ENCODE measurements around the gene CRYL1. TPM values are rescaled to one million over a fixed set of nuclear protein-coding genes. Genes with fewer than 3 reads are reported as not detected.

The CRYL1 gene
- total and polyA plus RNA-seq, 2 donors (not counting 1 experiment from before 2014, with no cell fraction given), result 6.5 to 15.1 TPM

DNA sequence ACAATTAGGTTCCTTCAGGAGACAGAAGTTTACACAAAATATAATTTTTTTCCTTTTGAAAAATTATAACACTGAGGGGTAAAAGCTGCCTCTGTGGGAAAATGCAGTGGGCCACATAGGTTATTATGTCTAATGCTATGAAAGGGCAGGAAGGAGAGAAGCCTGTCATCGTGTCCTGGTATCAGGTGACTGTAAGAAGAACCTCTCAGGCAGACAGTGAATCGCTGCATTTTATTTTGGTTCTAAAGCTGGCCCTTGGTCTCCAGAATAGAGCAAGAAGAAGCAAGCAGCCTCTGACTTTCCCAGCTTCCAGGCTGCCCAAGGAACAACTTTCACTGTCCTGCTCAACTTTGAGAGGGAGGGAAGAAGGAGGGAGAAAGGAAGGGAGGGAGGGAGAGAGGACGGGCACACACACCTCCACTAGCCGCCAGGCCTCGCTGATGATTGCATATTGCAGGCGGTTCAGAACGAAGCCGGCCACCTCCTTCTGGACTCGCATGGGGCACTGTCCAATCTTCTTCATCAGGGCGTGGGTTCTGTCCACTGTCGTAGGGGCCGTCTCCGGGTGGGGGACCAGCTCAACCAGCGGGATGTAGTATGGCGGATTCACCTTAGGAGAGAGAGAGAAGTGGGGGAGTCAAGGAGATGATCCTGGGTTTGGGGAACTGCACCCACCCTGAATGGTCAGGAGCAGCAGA is 93.8 kb downstream of the CRYL1 start:
- Mint-ChIP-seq H3K27ac (no peak overlapping the region), H3K4me1 (peaks cover 1% of the 10 kb centered on the region), H3K27me3 (no peaks in the 10 kb centered on the region), H3K4me3 (no peak overlapping the region), H3K9me3 (ENCODE audit: insufficient read depth) (peaks cover 4% of the 10 kb centered on the region)
- H3K9ac ChIP-seq (ENCODE audit: low read length), result no peak overlapping the region
- no peak overlapping the region for H2AFZ ChIP-seq (ENCODE audit: insufficient read depth, low read depth, low read length, poor library complexity, severe bottlenecking)
- no peak for DNase-seq
- ChIA-PET POLR2A (no interaction called here), CTCF (no interaction called here)
- no peaks in the 10 kb centered on the region for H3K27me3 ChIP-seq (replicated peaks in 1 of 4; ENCODE audit: control extremely low read depth in 1 of 4, control insufficient read depth in 3 of 4, insufficient read depth in 4 of 4, low read length in 3 of 4)
- H3K4me2 ChIP-seq (replicated peaks; ENCODE audit: low read depth, low read length, poor library complexity, severe bottlenecking), result no peak overlapping the region
- no peaks in the 10 kb centered on the region for H3K79me2 ChIP-seq (ENCODE audit: control insufficient read depth, insufficient read depth, low read length)
- WGBS (ENCODE audit: insufficient coverage), result 98% methylated on average over 14 of the region's 15 CpGs
- H4K20me1 ChIP-seq (ENCODE audit: control insufficient read depth, insufficient read depth, low read length, poor library complexity, severe bottlenecking), result no peaks in the 10 kb centered on the region
- no peak overlapping the region for H3K4me3 ChIP-seq (ENCODE audit: control extremely low read depth in 1 of 5, extremely low read depth in 1 of 5, insufficient read depth in 1 of 5, low read depth in 2 of 5, low read length in 4 of 5)
- TF ChIP-seq EZH2 (IDR thresholded peaks at IDR 0.05; ENCODE audit: borderline replicate concordance, insufficient read depth, low read depth, low read length, poor library complexity, severe bottlenecking) (no peak), CTCF (IDR thresholded peaks at IDR 0.05) (no peak)
- H3K4me1 ChIP-seq (ENCODE audit: control insufficient read depth in 2 of 2, insufficient read depth in 2 of 2, low read length in 2 of 2), result no peaks in the 10 kb centered on the region
- H3K9me3 ChIP-seq (ENCODE audit: control extremely low read depth in 1 of 3, control insufficient read depth in 2 of 3, insufficient read depth in 1 of 3, low read length in 2 of 3), result peaks cover 0 to 2% (median 0%) of the 10 kb centered on the region in 3 donors
- no peak for ATAC-seq (ENCODE audit: low read depth)
- no peak overlapping the region for H3K27ac ChIP-seq (ENCODE audit: low read length in 2 of 2)
- no peaks in the 10 kb centered on the region for H3K36me3 ChIP-seq (replicated peaks in 1 of 2; ENCODE audit: control extremely low read depth in 1 of 2, control insufficient read depth in 1 of 2, extremely low read depth in 1 of 2, insufficient read depth in 2 of 2, low read length in 1 of 2)
- intact Hi-C loops (cut with micrococcal nuclease), result no loop called here

DNA sequence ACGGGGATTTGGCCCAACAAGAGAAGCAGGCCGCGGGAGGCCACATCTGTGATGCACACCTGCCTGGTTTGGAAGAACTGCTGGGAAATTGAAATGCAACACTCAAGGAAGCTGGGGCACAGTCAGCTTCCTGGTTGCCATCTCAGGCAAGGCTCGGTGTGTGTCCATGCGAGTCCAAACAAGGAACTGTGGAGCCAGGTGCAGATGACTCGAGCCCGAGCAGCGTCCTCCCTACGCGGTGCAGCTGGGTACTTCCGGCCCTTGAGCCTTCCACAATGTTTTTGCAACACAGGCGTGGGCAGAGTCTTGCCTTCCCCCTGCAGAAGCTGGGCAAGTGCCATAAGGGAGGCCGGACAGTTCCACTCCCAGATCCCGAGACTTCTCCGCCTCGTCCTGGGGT is 94.6 kb downstream of the CRYL1 start:
- H3K27me3 Mint-ChIP-seq, result no peaks in the 10 kb centered on the region
- ChIA-PET POLR2A (no interaction called here), CTCF (no interaction called here)
- H3K79me2 ChIP-seq (ENCODE audit: control insufficient read depth, insufficient read depth, low read length), result no peaks in the 10 kb centered on the region
- H3K27ac Mint-ChIP-seq, result no peak overlapping the region
- H3K4me2 ChIP-seq (replicated peaks; ENCODE audit: low read depth, low read length, poor library complexity, severe bottlenecking), result no peak overlapping the region
- ATAC-seq (ENCODE audit: low read depth) (no peak), DNase-seq (no peak)
- intact Hi-C loops (cut with micrococcal nuclease), result no loop called here
- H3K4me1 ChIP-seq (ENCODE audit: control insufficient read depth in 2 of 2, insufficient read depth in 2 of 2, low read length in 2 of 2), result peaks cover 6% of the 10 kb centered on the region in 2 donors
- no peak overlapping the region for H3K4me3 Mint-ChIP-seq
- no peak overlapping the region for H3K27ac ChIP-seq (ENCODE audit: low read length in 2 of 2)
- H3K9me3 ChIP-seq (ENCODE audit: control extremely low read depth in 1 of 3, control insufficient read depth in 2 of 3, insufficient read depth in 1 of 3, low read length in 2 of 3), result peaks cover 0 to 2% (median 0%) of the 10 kb centered on the region in 3 donors
- H3K36me3 ChIP-seq (replicated peaks in 1 of 2; ENCODE audit: control extremely low read depth in 1 of 2, control insufficient read depth in 1 of 2, extremely low read depth in 1 of 2, insufficient read depth in 2 of 2, low read length in 1 of 2), result no peaks in the 10 kb centered on the region
- WGBS (ENCODE audit: insufficient coverage), result 66% methylated on average over 12 of the region's 16 CpGs
- peaks cover 4% of the 10 kb centered on the region for H3K9me3 Mint-ChIP-seq (ENCODE audit: insufficient read depth)
- no peak overlapping the region for H2AFZ ChIP-seq (ENCODE audit: insufficient read depth, low read depth, low read length, poor library complexity, severe bottlenecking)
- no peak overlapping the region for H3K4me3 ChIP-seq (ENCODE audit: control extremely low read depth in 1 of 5, extremely low read depth in 1 of 5, insufficient read depth in 1 of 5, low read depth in 2 of 5, low read length in 4 of 5)
- no peak overlapping the region for H3K9ac ChIP-seq (ENCODE audit: low read length)
- H3K4me1 Mint-ChIP-seq, result peaks cover 8% of the 10 kb centered on the region
- no peaks in the 10 kb centered on the region for H3K27me3 ChIP-seq (replicated peaks in 1 of 4; ENCODE audit: control extremely low read depth in 1 of 4, control insufficient read depth in 3 of 4, insufficient read depth in 4 of 4, low read length in 3 of 4)
- no peaks in the 10 kb centered on the region for H4K20me1 ChIP-seq (ENCODE audit: control insufficient read depth, insufficient read depth, low read length, poor library complexity, severe bottlenecking)
- no peak for TF ChIP-seq EZH2 (IDR thresholded peaks at IDR 0.05; ENCODE audit: borderline replicate concordance, insufficient read depth, low read depth, low read length, poor library complexity, severe bottlenecking)
- no peak for TF ChIP-seq CTCF (IDR thresholded peaks at IDR 0.05)
